Neutrophil (primary cell): ENCODE results near the gene PMFBP1.

ENCODE experiments used
- H3K27ac ChIP-seq: fragments of 200-600 bp; sonication (generic); 2 replicates; pipeline ENCODE4 v1.5.1; 2016; ENCODE audit warnings: mild to moderate bottlenecking, moderate library complexity
- H3K27me3 ChIP-seq: fragments of 200-600 bp; sonication (generic); 2 replicates; pipeline ENCODE4 v1.6.0; 2016; ENCODE audit warnings: mild to moderate bottlenecking
- H3K36me3 ChIP-seq: fragments of 200-600 bp; sonication (generic); 2 replicates; pipeline ENCODE4 v1.5.1; 2017
- H3K4me1 ChIP-seq, 2 experiments: fragments of 200-600 bp in 1 of 2; sonication (generic) in 1 of 2; 1 replicate in 1 of 2; 2 replicates in 1 of 2; pipeline versions ENCODE4 v1.5.1 to v1.6.1; 2013 to 2016; ENCODE audit warnings: low read depth in 1 of 2, low read length in 1 of 2, mild to moderate bottlenecking in 1 of 2, moderate library complexity in 1 of 2; ENCODE audit not compliant: control insufficient read depth in 1 of 2, insufficient read depth in 1 of 2
- H3K4me3 ChIP-seq, 2 experiments: fragments of 200-600 bp in 1 of 2; sonication (generic) in 1 of 2; 1 replicate in 1 of 2; 2 replicates in 1 of 2; pipeline ENCODE4 v1.5.1; 2013 to 2016; ENCODE audit warnings: low read depth in 1 of 2, low read length in 1 of 2, mild to moderate bottlenecking in 1 of 2, moderate library complexity in 1 of 2
- H3K9me3 ChIP-seq: fragments of 200-600 bp; sonication (generic); 2 replicates; pipeline ENCODE4 v1.5.1; 2016
- TF ChIP-seq, protein P1 (sequence below): fragments of 200-600 bp; sonication (generic); IDR thresholded peaks from 2 replicates; pipeline ENCODE4 v1.5.1; 2016; ENCODE audit warnings: antibody characterized with exemption

Gene PMFBP1

DNA sequence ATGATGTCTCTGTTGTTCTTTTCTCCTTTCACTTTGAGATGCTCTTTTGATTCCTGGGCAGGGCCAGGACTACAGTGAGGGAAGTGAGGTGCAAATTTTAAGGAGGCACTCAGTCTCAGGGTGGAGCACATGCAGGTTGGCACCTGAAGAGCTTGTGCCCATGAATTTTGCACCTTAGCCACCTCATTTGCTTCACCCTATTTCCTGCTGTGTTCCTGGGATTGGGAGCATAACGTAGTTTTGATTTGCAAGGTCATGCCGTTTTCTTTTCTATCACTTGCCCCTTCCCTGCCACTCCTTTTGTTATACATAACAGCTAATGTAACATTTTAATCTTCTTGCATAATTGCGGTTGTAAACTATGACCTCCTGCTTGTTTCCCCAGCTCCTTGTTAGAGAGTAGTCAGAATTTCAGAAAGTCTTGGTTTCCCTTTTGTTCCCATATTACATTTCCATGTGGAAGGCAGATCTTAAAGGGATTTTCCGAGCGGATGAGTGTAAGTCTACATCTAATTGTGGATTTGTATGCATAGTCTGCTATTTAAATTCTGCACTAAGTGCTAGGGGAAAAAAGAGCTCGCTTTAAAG, 9.8 kb downstream of the PMFBP1 start:
- H3K9me3 ChIP-seq, result no peaks in the 10 kb centered on the region
- TF ChIP-seq, protein P1, sequence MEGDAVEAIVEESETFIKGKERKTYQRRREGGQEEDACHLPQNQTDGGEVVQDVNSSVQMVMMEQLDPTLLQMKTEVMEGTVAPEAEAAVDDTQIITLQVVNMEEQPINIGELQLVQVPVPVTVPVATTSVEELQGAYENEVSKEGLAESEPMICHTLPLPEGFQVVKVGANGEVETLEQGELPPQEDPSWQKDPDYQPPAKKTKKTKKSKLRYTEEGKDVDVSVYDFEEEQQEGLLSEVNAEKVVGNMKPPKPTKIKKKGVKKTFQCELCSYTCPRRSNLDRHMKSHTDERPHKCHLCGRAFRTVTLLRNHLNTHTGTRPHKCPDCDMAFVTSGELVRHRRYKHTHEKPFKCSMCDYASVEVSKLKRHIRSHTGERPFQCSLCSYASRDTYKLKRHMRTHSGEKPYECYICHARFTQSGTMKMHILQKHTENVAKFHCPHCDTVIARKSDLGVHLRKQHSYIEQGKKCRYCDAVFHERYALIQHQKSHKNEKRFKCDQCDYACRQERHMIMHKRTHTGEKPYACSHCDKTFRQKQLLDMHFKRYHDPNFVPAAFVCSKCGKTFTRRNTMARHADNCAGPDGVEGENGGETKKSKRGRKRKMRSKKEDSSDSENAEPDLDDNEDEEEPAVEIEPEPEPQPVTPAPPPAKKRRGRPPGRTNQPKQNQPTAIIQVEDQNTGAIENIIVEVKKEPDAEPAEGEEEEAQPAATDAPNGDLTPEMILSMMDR, result no peak
- no peaks in the 10 kb centered on the region for H3K27me3 ChIP-seq
- H3K4me3 ChIP-seq, result no peak overlapping the region
- H3K27ac ChIP-seq, result no peak overlapping the region
- no peaks in the 10 kb centered on the region for H3K4me1 ChIP-seq
- H3K36me3 ChIP-seq, result no peaks in the 10 kb centered on the region

DNA sequence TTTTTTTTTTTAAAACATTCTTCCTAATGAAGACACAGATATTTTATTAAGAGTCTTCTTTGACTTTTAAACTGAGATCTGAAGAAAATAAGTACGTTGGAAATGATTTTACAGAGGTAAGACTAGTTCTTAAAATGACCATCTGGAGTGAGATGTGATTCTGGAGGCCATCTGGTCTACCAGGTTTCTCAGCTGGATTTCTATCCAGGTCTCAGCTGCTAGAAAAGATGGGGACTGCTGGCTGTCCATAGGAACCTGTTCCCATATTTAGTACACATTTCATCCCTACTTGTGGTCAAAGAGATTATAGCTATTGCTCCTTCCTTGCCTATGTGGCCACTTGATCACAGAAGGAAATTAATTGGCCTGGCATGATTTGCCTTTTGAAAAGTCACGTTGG, 12.2 kb downstream of the PMFBP1 start:
- H3K9me3 ChIP-seq, result no peaks in the 10 kb centered on the region
- H3K27me3 ChIP-seq, result no peaks in the 10 kb centered on the region
- H3K27ac ChIP-seq, result no peak overlapping the region
- TF ChIP-seq, protein P1, result no peak
- no peaks in the 10 kb centered on the region for H3K36me3 ChIP-seq
- H3K4me1 ChIP-seq, result no peaks in the 10 kb centered on the region
- no peak overlapping the region for H3K4me3 ChIP-seq

DNA sequence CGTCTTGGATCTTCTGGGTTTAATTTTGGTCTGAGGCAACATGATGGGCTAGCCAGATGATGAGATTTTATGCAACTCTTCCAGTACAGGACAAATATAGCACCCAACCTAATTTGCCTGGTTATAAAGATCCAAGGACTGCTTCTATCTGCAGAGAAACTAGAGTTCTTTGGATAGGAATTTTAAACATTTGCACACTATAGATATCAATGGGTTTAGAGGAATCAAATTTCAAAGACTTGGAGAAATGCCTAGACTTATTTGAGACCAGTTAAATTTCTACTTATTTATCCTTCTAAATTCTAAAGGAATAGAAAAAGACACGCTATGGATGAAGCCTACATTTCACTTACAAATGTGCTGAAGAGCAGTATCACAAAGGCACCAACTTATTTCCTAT, 12.6 kb downstream of the PMFBP1 start:
- no peaks in the 10 kb centered on the region for H3K27me3 ChIP-seq
- no peak overlapping the region for H3K27ac ChIP-seq
- H3K36me3 ChIP-seq, result no peaks in the 10 kb centered on the region
- no peak overlapping the region for H3K4me3 ChIP-seq
- H3K4me1 ChIP-seq, result no peaks in the 10 kb centered on the region
- H3K9me3 ChIP-seq, result no peaks in the 10 kb centered on the region
- TF ChIP-seq, protein P1, result no peak

DNA sequence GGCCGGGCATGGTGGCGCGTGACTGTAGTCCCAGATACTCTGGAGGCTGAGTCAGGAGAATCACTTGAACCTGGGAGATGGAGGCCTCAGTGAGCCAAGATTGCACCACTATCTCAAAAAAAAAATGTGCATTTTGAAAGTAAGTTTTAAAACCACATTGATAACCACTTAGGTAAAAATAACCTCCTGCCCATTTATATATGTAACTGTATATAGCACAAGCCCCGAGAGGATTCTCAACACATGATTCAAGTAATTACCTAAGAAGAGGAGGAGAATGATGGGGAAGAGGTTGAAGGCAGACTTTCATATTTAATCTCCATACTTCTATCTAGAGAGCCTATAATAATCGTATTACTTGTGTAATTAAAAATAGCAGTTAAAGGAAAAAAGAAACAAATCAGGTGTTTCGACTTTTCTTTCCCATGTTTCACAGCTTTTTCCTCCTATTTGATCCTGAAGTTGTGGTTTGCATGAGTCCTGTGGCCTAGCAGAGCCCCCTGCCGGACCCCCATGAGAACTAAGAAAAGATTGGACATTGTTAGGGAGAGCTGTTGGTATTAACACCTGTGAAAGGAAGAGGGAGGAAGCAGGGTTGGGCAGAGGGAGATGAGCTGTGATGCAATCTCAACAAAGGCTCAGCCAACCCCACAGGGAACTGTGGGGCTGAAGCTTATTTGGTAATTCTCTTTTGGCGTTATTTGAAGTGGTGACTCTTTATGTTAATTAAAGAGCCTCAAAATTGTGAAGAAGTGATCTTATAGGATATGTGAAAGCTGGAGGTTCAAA, 22.1 kb downstream of the PMFBP1 start:
- Histone ChIP-seq H3K27me3 (no peaks in the 10 kb centered on the region), H3K9me3 (no peaks in the 10 kb centered on the region), H3K36me3 (no peaks in the 10 kb centered on the region), H3K4me3 (no peak overlapping the region), H3K4me1 (no peaks in the 10 kb centered on the region), H3K27ac (no peak overlapping the region)
- TF ChIP-seq, protein P1, result no peak

DNA sequence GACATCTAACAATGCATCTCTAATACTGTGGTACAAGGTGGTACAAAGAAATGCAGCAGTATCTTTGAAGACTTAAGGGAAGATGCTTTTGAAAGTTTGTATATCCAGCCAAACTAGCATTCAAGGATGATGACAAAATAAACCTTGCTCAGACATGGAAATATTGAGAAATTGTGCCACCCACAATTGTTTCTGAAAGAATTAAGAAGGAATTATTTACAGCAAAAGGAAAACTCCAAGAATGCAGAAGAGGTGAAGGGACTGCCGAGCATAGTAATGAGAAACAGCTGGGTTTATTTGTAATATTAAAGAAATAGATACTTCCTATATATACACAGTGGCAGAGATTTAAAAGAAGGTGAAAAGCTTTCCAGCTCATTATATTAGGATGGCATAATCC, 29.5 kb downstream of the PMFBP1 start:
- no peaks in the 10 kb centered on the region for H3K4me1 ChIP-seq
- TF ChIP-seq, protein P1, result no peak
- H3K36me3 ChIP-seq, result no peaks in the 10 kb centered on the region
- no peak overlapping the region for H3K4me3 ChIP-seq
- no peak overlapping the region for H3K27ac ChIP-seq
- no peaks in the 10 kb centered on the region for H3K9me3 ChIP-seq
- H3K27me3 ChIP-seq, result no peaks in the 10 kb centered on the region
